Sigmoid colon (tissue), 3 donors: Measurements from ENCODE around the gene TTC39B.

Experiments used
- POLR2A ChIP-seq, 2 donors: fragments of 450-650 bp; IDR thresholded peaks; one replicate each; pipeline ENCODE4 v1.6.1; 2016; ENCODE audit warnings: antibody characterized with exemption in 2 of 2, mild to moderate bottlenecking in 2 of 2, moderate library complexity in 2 of 2
- TF ChIP-seq, protein P1 (sequence below), 4 experiments: fragments of 450-650 bp in 3 of 4; fragments of 200-600 bp in 1 of 4; IDR thresholded peaks; one replicate each; pipeline ENCODE4 v1.5.1; 2016 to 2019; ENCODE audit warnings: antibody characterized with exemption in 4 of 4, mild to moderate bottlenecking in 3 of 4, moderate library complexity in 2 of 4

DNA sequence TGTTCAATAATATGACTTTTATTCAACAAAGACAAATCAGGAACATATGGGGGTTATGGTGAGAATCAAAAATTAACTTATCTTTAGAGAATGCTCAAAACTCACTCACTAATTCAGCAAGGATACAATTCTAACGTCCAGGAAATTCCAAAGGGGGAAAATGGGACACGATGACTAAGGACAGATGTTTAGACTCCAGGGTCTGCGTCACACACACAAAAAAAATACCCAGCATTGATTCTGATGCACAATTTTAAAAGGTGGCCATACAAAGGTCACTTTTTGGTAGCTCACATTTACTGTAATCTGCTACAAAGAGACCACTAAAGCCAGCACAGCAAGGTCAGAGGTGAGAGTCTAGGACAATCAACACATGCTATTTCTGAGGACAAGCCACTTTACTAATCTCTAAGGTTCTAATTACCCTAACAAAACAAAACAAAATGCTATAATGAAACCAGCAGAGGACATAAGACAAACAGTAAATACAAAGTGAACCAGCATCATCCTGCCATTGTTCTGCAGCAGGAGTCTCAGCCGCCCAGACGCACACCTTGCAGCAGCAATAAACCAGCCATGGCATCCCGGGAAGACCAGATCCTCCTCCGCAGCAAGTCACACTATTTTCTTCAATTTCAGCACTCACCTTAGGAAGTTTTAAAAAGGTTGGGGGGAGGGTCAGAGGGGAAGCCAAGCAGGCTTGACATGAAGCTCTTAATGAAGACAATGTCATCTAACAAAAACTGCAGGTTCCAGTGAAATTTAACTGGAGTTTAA is 57.8 kb downstream of the TTC39B start:
- TF ChIP-seq, protein P1, sequence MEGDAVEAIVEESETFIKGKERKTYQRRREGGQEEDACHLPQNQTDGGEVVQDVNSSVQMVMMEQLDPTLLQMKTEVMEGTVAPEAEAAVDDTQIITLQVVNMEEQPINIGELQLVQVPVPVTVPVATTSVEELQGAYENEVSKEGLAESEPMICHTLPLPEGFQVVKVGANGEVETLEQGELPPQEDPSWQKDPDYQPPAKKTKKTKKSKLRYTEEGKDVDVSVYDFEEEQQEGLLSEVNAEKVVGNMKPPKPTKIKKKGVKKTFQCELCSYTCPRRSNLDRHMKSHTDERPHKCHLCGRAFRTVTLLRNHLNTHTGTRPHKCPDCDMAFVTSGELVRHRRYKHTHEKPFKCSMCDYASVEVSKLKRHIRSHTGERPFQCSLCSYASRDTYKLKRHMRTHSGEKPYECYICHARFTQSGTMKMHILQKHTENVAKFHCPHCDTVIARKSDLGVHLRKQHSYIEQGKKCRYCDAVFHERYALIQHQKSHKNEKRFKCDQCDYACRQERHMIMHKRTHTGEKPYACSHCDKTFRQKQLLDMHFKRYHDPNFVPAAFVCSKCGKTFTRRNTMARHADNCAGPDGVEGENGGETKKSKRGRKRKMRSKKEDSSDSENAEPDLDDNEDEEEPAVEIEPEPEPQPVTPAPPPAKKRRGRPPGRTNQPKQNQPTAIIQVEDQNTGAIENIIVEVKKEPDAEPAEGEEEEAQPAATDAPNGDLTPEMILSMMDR (IDR thresholded peaks at IDR 0.05) = no peak
- TF ChIP-seq POLR2A (IDR thresholded peaks at IDR 0.05) = no peak
